Neural progenitor cell (in vitro differentiated cells): ENCODE data around the gene ACAD10.

Experiments
- CTCF ChIP-seq: fragments of 200-600 bp; sonication (generic); IDR thresholded peaks from 2 replicates; pipeline ENCODE4 v1.5.1; 2017; ENCODE audit warnings: antibody characterized with exemption, mild to moderate bottlenecking
- EZH2phosphoT487 ChIP-seq: fragments of 200-600 bp; sonication (generic); IDR thresholded peaks from 2 replicates; pipeline ENCODE4 v1.6.1; 2017; ENCODE audit warnings: antibody characterized with exemption

GRCh38 chr12:111642681-111643426, 43.0 kb upstream of the ACAD10 start:
- TF ChIP-seq EZH2phosphoT487 (no peak), CTCF (no peak)
